GM21390 (cell line): ENCODE data around the gene NIPBL.
"Not testable (repeated sequence)": the region's sequence is repeated elsewhere in the genome, so short reads cannot be mapped to it uniquely, and the experiment has no call there.

Experiments used
- ATAC-seq: cut with Tn5 transposase; IDR thresholded peaks from one replicate; pipeline ENCODE4 v1.9.1; 2021; ENCODE audit not compliant: unreplicated experiment

The NIPBL gene

GRCh38 chr5:36944607-36945225, 68.1 kb downstream of the NIPBL start:
- ATAC-seq, result no peak

DNA sequence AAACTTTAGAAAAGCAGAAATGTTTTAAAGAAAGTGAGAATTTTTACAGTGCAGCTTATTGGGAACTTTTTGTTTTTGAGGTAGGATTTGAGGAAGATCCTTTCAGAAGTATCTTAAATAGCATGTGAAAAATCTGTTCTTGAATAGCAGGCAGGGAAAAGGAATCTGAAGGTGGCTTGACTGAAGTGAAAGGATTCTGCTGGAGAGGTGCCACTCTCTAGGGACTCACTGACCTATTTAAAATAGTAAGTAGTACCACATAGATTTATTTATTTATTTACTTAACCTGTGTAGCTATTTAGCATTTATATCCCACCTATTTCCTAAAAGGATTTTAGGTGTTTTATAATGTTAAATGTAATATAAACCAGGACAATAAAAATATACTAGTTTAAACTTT, 69.1 kb downstream of the NIPBL start:
- no peak for ATAC-seq

GRCh38 chr5:36946101-36946500, 69.5 kb downstream of the NIPBL start:
- ATAC-seq, result no peak

GRCh38 chr5:36948041-36948440, 71.5 kb downstream of the NIPBL start:
- no peak for ATAC-seq

- ATAC-seq, result no peak
Observed at GRCh38 chr5:36948650-36949049, 72.1 kb downstream of the NIPBL start.

GRCh38 chr5:36949593-36949992, 73.0 kb downstream of the NIPBL start:
- no peak for ATAC-seq

DNA sequence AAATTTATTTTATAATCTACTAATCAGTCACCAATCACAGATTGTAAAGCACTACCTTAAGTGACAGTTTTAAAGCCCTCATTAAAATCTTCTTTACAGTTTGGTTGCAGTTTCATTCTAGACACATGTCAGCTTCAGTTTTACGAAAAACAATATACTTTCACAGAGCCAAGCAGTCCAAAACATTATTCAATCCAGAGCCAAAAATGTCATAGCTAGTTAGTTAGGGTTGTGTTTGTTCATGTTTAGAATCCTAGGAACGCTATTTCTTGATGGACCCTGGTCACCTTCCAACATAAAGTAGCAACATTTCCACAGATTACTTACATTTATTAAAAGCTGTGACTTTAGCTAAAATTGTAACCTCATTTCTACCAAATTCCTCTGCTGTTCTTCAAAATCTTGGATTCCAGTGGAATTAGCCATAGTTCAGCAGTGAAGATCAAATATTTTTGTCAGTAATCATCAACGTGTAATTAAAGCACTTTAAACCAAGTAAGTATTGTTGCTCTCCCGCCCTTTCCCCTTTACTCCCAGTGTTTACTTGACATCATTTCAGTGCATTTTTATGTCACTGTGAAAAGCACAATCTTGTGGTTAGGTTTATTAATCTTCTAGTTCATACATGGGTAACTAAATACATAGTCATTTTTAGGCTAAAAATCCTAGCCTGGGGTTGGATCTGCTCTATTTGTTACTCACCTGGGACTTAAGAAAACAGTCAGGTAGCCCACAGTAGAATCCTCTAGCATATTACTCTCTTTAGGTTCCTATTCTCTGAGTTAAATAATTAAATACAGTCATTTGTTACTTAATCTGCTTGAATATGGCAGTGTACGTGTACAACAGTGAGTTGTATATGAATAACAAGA, 74.3 kb downstream of the NIPBL start:
- no peak for ATAC-seq

DNA sequence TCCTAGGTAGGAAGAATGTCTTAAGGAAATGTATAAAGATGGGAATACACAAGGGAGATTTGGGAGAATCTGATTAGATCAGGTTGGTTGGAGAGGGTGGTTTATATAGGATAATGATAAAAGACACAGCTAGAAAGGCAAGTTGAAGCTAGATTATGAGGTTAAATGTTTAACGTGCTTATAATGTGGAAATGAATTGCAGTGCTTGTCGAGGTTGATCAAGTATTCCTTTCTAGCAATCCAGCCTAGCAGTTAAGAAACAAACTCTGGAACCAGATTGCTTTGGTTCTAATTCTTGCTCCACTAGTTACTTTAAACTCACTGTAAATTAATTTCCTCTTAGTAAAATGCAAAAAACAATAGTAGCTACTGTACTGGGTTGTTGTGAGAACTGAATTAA, 76.5 kb downstream of the NIPBL start:
- no peak for ATAC-seq

DNA sequence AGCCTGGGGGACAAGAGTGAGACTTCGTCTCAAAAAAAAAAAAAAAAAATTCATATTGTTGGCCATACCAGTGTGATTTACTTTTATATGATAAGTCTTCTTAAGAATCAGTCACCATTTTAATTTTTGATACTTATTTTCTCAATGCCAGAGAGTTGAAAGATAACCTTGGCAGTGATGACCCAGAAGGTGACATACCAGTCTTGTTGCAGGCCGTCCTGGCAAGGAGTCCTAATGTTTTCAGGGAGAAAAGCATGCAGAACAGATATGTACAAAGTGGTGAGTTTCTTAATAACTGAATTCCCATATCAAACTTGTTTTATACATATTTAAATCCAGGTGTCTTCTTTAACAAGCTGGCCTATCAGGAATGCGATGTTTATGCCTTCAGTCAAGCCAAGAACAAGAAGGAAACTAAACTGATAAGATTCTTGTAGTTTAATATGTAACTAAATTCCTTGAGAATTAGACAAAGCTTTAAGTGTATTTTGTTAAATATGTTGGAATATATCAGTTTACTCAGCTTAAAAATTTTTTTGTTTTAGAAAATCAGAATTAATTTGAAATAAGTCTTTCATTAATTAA, 81.5 kb downstream of the NIPBL start:
- ATAC-seq, result no peak

- ATAC-seq, result no peak
Observed at GRCh38 chr5:36958612-36959011, 82.0 kb downstream of the NIPBL start.

DNA sequence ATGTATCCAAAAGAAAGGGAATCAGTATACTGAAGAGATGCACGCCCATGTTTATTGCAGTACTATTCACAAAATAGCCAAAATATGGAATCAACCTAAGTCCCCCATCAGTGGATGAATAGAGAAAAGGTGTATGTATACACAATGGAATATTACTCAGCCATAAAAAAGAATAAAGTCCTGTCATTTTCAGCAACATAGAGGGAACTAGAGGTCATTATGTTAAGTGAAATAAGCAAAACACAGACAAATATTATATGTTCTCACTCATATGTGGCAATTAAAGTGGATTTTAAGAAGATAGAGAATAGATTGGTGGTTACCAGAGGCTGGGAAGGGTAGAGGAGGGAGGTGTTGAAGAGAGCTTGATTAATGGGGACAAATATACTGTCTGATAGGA, 88.6 kb downstream of the NIPBL start:
- no peak for ATAC-seq

DNA sequence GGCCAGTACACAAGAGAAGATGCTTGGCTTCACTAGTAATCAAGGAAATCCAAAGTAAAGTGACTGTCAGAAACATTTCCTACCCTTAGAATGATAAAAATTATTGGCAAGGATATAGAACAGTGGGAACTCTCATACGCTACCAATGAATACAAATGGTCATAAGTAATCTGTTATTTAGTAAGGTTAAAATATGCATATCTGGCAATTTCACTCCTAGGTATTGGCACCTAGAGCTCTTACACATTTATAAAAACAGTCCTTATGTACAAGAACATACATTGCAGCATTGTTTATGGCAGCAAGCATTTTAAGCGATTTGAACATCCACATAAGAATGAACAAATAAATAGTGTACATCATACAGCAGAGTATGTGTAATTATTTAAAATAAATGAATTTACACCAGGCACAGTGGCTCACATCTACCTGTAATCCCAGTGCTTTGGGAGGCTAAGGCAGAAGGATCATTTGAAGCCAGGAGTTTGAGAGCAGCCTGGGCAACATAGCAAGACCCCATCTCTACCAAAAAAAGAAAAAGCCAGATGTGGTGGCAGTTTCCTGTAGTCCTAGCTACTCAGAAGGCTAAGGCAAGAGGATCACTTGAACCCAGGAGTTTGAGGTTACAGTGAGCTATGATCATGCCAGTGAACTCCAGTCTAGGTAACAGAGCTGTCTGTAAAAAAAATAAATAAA, 93.3 kb downstream of the NIPBL start:
- ATAC-seq, result no peak

DNA sequence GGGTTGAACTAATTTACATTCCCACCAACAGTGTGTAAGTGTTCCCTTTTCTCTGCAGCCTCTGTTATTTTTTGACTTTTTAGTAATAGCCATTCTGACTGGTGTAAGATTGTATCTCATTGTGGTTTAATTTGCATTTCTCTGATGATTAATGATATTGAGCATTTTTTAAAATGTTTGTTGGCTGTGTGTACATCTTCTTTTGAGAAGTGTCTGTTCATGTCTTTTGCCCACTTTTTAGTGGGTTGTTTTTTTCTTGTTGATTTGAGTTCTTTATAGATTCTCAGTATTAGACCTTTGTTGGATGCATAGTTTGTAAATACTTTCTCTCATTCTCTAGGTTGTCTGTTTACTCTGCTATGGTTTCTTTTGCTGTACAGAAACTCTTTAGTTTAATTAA, 101.6 kb downstream of the NIPBL start:
- no peak for ATAC-seq

GRCh38 chr5:36982146-36982545, 105.6 kb downstream of the NIPBL start:
- no peak for ATAC-seq

- ATAC-seq, result no peak
Observed at GRCh38 chr5:36985387-36985786, 108.8 kb downstream of the NIPBL start.

DNA sequence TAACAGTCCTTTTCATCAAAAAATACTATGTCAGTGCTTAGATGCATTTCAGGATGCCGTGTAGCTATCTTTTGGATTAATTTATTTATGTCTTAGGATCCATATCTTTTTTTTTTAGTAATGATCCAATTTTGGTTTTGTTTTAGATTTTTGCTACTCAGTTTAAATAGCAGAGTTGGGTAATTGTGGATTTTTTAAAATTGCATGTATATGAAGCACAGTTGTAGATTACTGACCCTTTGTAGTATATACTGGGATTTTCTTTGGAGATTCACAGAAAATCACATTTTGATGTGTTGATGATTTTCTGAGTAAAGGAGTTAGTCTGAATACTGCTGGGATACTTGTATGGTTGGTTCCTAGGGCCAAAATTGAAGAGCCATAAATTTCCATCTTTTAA, 111.8 kb downstream of the NIPBL start:
- no peak for ATAC-seq

- no peak for ATAC-seq
Observed at GRCh38 chr5:36998578-36998977, 122.0 kb downstream of the NIPBL start.

DNA sequence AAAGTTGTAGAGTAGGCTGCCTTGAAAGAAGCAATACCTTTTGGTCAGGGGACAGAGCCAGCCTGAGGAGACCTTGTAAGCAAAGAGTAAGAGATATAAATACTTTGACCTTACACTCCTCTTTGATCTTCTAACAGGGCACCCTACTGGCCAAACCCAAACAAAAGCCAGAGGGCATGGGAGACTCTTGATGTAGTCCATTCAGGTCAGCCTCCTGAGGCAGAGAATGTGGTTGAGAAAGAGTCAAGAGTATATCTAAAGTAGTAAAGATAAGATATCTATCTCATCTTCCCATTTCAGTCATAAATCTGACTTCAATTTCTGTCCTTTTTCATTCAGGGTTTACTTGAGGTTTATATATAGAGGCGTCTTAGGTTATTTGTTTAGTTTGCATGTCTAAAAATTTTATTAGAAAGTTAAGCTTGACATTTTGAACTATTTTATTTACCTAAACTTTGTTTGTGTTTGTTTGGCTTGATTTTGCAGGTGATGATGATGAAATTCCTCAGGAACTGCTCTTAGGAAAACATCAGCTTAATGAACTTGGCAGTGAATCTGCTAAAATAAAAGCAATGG, 125.7 kb downstream of the NIPBL start:
- no peak for ATAC-seq

- ATAC-seq, result no peak
Observed at GRCh38 chr5:37005252-37005651, 128.7 kb downstream of the NIPBL start.

DNA sequence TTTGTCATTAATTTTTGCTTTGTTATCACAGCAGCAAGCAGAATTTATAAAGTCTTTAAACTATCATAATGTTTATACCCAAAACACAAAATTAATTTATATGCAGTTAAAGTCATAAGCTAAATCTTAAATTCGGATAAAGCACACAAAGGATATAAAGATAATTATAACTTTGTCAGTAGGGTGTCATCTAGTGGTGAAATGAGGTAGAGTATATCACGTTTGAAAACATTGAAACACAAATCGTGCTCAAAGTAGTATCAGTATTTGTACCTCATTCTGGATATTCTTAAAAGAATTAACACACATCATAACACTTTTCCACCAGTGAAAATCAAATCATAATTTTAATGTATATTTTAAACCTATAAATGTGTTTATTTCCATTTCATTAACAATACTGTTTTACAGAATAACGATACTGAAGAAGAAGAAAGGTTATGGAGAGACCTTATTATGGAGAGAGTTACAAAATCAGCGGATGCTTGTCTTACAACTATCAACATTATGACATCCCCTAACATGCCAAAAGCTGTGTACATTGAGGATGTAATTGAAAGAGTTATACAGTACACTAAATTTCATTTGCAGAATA, 129.5 kb downstream of the NIPBL start:
- ATAC-seq, result no peak

DNA sequence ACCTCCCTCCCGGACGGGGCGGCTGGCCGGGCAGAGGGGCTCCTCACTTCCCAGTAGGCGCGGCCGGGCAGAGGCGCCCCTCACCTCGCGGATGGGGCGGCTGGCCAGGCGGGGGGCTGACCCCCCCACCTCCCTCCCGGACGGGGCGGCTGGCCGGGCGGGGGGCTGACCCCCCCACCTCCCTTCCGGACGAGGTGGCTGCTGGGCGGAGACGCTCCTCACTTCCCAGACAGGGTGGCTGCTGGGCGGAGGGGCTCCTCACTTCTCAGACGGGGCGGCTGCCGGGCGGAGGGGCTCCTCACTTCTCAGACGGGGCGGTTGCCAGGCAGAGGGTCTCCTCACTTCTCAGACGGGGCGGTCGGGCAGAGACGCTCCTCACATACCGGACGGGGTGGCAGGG, 136.6 kb downstream of the NIPBL start:
- not testable (repeated sequence) for ATAC-seq
